Neural progenitor cell (in vitro differentiated cells): Measurements from ENCODE around the gene UBR2.

Source experiments
- EZH2 ChIP-seq: fragments of 200-600 bp; sonication (generic); IDR thresholded peaks from 2 replicates; pipeline ENCODE4 v1.6.1; 2017; ENCODE audit warnings: antibody characterized with exemption, mild to moderate bottlenecking, moderate library complexity
- TF ChIP-seq, protein P1 (sequence below): fragments of 200-600 bp; sonication (generic); IDR thresholded peaks from 2 replicates; pipeline ENCODE4 v1.5.1; 2017; ENCODE audit warnings: antibody characterized with exemption, mild to moderate bottlenecking

DNA sequence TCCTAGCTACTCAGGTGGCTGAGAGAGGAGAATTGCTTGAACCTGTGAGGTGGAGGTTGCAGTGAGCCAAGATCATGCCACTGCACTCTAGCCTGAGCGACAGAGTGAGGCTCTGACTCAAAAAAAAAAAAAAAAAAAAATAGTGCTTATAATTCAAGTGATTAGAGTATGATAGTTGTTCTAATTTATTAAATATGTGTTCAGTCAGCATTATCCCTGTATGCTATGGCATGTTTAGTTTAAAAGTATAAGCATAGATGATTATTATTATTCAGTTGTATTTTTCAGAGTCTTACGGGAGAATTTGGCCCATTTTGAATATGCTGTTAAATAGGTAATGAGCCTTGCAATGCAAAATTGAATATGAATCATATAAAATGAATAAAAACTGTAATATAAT lies 64.8 kb downstream of the UBR2 start:
- TF ChIP-seq, protein P1, sequence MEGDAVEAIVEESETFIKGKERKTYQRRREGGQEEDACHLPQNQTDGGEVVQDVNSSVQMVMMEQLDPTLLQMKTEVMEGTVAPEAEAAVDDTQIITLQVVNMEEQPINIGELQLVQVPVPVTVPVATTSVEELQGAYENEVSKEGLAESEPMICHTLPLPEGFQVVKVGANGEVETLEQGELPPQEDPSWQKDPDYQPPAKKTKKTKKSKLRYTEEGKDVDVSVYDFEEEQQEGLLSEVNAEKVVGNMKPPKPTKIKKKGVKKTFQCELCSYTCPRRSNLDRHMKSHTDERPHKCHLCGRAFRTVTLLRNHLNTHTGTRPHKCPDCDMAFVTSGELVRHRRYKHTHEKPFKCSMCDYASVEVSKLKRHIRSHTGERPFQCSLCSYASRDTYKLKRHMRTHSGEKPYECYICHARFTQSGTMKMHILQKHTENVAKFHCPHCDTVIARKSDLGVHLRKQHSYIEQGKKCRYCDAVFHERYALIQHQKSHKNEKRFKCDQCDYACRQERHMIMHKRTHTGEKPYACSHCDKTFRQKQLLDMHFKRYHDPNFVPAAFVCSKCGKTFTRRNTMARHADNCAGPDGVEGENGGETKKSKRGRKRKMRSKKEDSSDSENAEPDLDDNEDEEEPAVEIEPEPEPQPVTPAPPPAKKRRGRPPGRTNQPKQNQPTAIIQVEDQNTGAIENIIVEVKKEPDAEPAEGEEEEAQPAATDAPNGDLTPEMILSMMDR: no peak
- no peak for TF ChIP-seq EZH2
